Activated CD8-positive, alpha-beta memory T cell treated with anti-CD3 and anti-CD28 coated beads for 24 hours (primary cell): ENCODE results near the gene CCDC183.
"Not testable (repeated sequence)": the region's sequence is repeated elsewhere in the genome, so short reads cannot be mapped to it uniquely, and the experiment has no call there.

ENCODE experiments used
- DNase-seq: peaks from one replicate; pipeline ENCODE4 v3.0.0-alpha.2; 2020

Gene CCDC183

GRCh38 chr9:136803009-136803550 lies 6.9 kb downstream of the CCDC183 start:
- DNase-seq, result not testable (repeated sequence)

GRCh38 chr9:136803551-136804508 lies 7.7 kb downstream of the CCDC183 start:
- DNase-seq, result no peak

- DNase-seq, result no peak
Observed at GRCh38 chr9:136804509-136805206, 8.5 kb downstream of the CCDC183 start.

- DNase-seq, result no peak
Observed at GRCh38 chr9:136805207-136805740, 9.1 kb downstream of the CCDC183 start.

DNA sequence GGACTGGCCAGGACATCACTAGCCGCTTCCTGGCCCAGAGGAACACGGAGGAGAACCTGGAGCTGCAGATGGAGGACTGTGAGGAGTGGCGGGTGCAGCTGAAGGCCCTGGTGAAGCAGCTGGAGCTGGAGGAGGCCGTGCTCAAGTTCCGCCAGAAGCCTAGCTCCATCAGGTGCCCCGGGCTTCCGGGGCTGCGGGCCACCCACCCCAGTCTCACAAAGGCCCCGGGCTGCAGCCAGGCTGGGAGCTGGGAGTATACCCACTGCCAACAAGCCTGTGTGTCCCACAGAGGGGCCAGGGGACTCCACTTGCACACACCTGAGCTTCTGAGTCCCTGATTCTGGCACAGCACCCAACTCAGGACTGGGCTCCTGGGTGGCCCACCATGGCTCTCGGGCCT lies 9.9 kb downstream of the CCDC183 start:
- no peak for DNase-seq

DNA sequence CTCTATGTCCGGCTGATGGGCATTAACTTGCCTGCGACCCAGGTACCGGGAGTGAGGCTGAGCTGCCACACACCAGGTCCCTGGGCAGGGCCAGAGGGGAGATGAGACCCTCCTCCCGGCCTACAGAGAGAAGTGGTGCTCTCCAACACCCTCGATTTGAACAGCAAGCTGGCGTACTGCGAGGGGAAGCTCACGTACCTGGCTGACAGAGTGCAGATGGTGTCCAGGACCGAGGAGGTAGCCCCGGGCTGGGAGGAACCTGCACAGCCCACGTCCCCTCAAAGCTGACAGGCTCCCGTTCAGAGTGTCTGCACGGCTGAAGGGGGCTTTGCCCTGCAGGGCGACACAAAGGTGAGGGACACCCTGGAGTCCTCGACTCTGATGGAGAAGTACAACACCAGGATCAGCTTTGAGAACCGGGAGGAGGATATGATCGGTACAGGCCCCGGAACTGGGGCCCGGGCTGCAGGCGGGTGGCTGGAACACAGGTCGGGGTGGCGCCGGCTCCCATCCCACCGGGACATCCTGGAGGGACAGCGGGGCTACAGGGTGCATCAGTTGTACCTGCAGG lies 10.6 kb downstream of the CCDC183 start:
- DNase-seq, result no peak

- DNase-seq, result peak; percentile 92
Observed at GRCh38 chr9:136807281-136808074, 11.3 kb downstream of the CCDC183 start, which contains the start of gene RABL6. TSS of gene RABL6 (plus strand) at chr9:136807948. CDS start at chr9:136808197, 249 bp downstream.

DNA sequence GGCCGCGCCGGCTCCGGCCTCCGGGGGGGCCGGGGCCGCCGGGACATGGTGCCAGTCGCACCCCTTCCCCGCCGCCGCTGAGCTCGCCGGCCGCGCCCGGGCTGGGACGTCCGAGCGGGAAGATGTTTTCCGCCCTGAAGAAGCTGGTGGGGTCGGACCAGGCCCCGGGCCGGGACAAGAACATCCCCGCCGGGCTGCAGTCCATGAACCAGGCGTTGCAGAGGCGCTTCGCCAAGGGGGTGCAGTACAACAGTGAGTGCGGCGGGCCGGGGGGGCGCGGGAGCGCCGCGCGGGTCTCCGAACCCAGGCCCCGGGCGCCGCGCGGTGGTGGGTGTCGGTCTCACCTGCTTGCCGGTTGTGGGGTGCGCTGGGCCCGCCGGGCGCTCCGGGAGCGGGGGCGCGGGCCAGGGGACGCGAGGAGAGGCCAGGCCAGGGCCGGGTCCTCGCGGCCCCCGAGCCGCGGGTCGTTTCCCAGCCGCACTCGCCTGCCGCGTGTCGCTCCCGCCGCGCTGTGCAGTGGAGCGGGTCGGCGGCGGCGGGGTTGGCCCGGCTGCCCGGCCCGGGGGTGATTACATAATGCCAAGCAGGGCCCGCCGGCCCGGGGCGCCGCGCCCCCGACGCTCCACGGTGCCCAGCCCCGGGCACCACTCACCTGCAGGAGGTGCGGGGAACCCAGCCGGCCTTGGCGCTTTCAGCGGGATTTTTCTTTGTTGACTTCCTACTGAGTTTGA lies 12.1 kb downstream of the CCDC183 start:
- DNase-seq, result peak; percentile 81

DNA sequence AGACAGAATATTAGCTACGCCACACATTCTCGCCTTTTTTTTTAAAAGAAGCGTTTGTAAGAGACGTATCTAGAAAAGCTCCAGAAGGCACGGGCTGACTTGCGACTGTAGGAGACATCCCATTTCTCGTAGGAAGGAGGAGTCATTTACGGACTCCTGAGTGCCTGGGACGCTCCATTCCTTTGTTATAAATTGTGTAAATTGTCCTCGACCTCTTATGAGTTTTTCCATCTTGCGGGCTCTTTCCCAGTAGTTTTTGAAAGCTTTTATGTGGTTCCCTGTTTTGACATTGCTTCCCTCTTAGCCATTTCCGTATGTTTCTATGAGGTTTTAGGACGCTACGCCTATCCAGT lies 12.6 kb downstream of the CCDC183 start:
- no peak for DNase-seq

GRCh38 chr9:136814725-136815421 lies 18.7 kb downstream of the CCDC183 start:
- no peak for DNase-seq

- no peak for DNase-seq
Observed at GRCh38 chr9:136815422-136815782, 19.3 kb downstream of the CCDC183 start.

DNA sequence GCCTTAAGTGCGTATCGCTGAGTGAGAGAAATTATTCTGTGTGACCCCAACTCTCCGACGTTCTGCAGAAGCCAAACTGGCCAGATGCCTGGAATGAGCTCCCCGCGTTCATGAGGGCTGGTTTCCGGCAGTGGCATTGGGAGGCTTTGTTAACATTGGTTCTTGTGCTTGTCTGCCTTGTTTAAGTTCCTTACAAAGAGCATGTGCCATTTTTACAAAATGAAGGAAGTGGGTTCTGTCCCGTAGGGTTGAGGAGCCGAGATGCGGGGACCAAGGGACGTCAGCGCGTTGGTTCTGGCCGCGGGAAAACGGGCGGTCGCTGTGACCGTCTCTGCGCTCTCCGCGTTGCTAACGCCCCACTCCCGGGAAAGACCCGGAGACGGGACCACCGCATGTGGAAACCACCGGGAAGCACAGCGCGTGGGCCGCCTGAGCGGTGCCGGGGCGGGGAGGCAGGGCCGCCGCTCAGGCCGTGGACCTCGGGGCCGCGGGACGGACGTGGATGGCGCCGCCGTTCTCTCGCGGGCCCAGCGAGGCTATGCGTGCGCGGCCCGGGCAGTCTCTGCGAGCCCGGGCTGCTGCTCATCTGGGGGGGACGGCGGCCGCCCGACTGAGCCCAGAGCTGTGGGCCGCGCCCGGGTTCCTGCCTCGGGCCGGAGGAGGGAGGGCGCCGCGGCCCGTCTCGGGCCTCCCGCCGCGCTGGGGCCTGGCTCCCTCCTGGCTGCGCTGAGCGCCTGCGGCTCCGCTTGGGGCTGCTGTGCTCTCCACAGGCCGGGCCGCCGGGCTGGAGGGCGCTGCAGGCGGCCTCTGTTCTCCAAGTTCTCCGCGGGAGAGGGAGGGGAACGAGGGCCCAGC lies 25.1 kb downstream of the CCDC183 start:
- no peak for DNase-seq

- DNase-seq, result no peak
Observed at GRCh38 chr9:136821826-136822544, 25.8 kb downstream of the CCDC183 start.

DNA sequence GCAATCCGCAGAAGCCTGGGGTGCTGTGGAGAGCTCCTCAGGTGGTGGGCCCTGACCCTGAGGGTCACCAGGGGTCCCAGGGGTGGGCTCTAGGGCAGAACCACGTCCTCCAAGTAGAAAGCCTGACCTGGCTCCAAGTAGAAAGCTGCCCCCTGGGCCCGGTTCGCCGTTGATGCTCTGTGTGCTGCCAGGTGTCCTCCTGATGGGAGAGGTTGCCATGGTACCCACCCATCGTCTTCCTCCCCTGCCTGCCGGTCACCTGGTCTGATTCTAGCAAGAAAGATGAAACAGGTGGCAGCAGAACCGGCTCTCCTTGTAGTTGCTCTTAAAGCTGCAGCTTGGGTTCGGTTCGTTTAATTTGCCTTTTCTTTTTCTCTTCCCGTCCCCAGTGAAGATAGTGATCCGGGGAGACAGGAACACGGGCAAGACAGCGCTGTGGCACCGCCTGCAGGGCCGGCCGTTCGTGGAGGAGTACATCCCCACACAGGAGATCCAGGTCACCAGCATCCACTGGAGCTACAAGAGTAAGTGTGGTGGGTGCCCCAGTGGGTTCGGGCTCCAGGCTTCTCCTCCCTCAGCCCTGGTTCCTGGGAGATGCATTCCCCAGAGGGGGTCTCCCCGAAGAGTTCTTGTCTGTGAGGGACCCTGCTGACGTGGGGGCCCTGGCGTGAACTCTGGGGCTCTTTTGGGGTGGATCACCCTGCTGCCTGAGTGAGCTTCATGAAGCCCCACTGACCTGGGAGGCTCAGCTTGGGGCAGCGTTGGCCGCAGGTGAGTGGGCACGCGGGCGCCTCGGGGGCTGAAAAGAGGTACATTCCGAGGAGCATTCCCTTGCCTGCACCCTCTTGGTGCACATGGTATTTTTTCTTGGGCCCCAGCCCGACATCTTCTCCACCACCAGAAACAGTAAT lies 27.3 kb downstream of the CCDC183 start:
- no peak for DNase-seq

GRCh38 chr9:136824496-136825225 lies 28.5 kb downstream of the CCDC183 start:
- DNase-seq, result no peak

DNA sequence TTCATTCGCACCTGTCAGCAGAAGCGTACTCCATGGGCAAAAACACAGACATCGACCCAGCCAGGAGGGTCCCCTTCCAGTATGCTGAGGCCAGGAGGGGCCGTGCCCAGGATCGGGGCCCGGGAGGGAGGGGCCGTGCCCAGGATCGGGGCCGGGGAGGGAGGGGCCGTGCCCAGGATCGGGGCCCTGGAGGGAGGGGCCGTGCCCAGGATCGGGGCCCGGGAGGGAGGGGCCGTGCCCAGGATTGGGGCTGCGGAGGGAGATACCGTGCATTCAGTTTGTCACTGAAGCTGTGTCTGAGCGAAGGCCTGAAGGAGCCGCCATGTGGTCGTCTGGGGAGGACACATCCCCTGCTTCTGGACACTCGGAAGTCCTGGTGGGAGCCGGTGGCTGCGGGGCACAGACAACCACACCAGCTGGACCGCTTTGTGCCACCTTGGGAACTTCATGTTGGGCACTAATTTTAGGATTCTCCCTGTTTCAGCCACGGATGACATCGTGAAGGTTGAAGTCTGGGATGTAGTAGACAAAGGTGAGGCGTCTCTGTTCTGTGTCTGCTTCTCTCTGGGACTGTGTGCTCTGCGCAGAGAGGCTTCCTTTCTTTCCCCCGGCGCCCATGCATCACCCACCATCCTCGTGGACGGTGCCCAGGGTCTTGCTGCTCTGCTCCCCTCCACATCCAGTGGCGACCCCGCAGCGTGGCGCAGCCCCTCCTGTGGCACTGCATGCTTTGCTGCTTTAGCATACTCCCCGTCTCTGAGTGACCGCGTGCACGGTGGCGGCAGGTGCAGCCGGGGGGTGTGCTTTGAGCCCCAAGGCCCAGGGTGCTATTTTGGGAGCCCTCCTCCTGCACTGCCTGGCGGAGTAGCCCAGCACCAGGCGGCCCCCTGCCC lies 29.4 kb downstream of the CCDC183 start:
- no peak for DNase-seq
